Stimulated activated CD4-positive, alpha-beta T cell treated with anti-CD3 and anti-CD28 coated beads, Interleukin-1b, Interleukin-23, amount 100 ng/mL, for 24 hours (primary cell): ENCODE results near the gene TUBB.
"Not testable (repeated sequence)": the region's sequence is repeated elsewhere in the genome, so short reads cannot be mapped to it uniquely, and the experiment has no call there.

Experiments used
- DNase-seq, 4 experiments: peaks; one replicate each; pipeline ENCODE4 v3.0.0-alpha.2; 2020; ENCODE audit warnings: low read depth in 4 of 4, low spot score in 1 of 4

TUBB gene

DNA sequence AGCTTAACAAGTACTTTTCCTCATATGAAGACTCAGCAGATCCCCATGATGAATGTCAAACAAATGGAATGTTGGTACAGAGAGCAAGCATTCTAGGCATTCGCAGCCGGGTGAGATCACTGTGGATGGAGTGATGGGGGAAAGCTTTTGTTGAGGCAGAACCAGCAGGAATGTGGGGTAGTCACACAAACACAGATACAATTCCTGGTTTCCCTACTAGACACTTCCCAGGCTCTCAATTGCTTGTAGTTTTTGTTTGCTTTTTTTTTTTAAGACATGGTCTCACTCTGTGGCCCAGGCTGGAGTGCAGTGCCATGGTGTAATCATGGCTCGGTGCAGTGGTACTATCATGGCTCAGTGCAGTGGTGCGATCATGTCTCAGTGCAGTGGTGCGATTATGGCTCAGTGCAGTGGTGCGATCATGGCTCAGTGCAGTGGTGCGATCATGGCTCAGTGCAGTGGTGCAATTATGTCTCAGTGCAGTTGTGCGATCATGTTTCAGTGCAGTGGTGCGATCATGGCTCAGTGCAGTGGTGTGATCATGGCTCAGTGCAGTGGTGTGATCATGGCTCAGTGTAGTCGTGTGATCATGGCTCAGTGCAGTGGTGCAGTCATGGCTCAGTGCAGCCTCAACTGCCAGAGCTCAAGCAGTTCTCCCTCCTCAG lies 39.6 kb downstream of the TUBB start:
- no peak for DNase-seq

- DNase-seq: no peak
Measured at GRCh38 chr6:30760549-30760948, 40.4 kb downstream of the TUBB start.

GRCh38 chr6:30761791-30762429 lies 41.8 kb downstream of the TUBB start:
- no peak for DNase-seq

DNA sequence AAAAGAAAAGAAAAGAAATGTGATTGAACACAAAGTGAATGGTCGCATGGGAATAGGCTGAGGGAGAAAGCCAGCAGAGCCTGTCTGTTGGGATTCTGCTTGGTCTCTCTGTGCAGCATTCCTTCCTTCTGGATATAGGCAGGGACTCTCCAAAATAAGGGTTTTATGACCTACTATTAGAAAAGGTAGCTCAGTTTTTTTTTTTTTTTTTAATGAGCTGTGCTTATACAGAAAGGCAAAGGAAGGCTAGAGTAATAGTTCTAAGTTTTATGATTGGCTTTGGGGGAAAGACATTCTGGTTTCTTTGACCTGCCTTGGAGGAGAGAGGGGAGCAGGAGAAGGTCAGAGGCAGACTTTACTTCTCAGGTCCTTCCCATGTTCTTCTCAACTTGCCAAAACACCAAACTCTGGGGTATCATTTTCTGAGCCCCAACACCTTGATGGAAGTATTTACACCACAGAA lies 43.0 kb downstream of the TUBB start:
- no peak for DNase-seq

GRCh38 chr6:30763618-30764489 lies 43.7 kb downstream of the TUBB start:
- no peak for DNase-seq

DNA sequence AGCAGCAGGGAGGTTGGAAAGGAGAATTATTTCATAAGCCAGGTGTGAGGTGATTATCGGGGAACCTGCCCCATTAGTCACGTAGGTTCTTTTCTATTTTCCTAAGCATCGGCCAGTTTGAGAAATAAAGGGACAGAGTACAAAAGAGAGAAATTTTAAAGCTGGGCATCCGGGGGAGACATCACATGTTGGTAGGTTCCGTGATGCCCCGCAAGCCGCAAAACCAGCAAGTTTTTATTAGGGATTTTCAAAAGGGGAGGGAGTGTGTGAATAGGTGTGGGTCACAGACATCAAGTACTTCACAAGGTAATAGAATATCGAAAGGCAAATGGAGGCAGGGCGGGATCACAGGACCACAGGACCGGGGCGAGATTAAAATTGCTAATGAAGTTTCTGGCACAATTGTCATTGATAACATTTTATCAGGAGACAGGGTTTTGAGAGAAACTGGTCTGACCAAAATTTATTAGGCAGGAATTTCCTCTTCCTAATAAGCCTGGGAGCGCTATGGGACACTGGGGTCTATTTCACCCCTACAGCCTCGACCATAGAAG lies 44.4 kb downstream of the TUBB start:
- DNase-seq: not testable (repeated sequence)

DNA sequence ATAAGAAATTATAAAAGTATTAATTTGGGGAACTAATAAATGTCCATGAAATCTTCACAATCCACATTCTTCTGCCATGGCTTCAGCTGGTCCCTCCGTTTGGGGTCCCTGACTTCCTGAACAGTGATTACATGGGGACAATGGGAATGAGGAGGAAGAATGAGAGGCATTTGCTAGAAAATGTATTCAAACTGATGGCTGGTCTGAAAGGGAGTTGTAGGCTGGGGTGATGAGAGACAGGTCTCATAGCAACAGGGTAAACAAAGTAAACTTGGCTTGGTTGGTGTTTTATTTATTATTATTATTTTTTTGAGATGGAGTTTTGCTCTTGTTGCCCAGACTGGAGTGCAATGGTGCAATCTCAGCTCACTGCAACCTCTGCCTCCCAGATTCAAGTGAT lies 45.3 kb downstream of the TUBB start:
- DNase-seq: not testable (repeated sequence)

DNA sequence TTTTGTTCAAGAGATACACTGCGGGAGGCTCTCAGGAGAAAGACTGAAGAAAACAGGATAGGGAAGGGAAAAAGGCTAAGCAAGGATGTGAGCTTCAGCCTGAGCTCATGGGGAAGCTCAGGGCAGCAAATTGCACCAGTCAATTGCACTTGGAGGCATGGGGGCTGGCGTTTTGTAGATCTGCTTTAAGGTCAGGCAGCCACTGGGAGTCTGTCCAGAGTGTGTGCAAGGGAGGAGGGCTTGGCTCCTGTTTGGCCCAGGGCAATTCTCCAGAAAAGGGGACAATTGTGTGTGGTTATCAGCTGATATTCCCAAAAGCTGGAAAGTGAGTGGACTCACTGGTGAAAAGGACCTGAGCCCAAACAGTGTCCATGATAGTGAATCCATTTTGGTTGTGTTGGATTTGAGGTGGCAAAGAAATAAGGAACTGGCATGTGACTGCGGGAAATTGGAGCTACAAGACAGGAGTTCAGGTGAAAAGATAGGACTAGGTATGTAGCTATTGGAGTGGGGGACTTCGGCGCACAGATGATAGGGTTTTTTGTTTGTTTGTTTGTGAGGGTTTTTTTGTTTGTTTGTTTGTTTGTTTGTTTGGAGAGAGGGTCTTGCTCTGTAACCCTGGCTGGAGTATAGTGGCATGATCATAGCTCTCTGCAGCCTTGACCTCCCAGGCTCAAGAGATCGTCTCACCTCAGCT lies 46.5 kb downstream of the TUBB start:
- DNase-seq: no peak

DNA sequence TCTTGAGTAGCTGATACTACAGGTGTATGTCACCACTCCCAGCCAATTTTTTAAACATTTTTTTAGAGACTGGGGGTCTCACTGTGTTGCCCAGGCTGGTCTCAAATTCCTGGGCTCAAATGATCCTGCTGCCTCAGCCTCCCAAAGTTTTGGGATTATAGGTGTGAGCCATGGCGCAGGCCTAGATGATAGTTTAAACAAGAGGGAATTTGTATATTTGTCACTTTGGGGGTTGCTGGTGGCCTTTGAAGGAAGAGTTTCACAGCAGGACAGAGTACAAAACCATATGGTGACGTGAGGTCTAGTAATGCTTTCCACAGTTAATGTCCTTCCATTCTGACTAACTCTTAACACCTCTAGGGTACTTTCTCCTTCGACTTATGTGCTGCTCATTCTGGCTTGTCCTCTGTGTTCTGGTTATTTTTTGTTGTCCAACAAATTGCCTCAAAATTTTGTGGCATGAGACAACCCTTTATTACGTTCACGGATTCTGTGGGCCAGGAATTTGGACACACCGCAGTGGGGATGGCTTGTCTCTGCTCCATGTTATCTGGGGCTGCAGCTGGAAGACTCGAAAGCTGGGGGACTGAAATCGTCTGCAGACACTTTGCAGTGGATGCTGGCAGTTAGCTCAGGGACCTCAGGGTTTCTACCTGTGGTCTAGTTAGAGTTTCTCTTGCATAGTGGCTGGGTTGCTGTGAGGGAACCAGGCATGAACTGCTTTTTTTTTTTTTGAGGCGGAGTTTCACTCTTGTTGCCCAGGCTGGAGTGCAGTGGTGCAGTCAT lies 47.2 kb downstream of the TUBB start:
- no peak for DNase-seq

GRCh38 chr6:30767944-30768301 lies 47.8 kb downstream of the TUBB start:
- no peak for DNase-seq

DNA sequence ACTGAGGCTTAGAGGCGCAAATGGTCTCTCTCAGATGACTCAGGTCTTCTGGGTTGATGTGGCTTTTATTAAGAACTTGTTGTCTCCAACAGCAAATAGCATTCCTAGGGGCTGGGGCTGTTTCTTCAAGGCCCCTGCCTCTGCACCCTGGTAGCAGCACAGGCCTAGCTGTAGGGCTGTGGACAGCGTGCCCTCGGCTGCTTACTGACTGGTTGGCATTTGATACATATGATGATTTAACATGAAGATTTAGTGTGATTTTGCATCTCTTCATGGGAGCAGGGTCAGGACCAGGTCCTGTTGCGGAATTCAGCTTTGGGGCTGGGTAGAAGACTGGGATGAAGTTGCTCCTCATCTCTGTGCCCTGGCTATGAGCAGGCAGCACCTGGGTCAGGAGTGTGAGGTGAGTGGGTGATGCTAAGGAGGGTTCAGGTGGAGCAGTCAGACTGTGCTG lies 48.5 kb downstream of the TUBB start:
- DNase-seq: no peak

DNA sequence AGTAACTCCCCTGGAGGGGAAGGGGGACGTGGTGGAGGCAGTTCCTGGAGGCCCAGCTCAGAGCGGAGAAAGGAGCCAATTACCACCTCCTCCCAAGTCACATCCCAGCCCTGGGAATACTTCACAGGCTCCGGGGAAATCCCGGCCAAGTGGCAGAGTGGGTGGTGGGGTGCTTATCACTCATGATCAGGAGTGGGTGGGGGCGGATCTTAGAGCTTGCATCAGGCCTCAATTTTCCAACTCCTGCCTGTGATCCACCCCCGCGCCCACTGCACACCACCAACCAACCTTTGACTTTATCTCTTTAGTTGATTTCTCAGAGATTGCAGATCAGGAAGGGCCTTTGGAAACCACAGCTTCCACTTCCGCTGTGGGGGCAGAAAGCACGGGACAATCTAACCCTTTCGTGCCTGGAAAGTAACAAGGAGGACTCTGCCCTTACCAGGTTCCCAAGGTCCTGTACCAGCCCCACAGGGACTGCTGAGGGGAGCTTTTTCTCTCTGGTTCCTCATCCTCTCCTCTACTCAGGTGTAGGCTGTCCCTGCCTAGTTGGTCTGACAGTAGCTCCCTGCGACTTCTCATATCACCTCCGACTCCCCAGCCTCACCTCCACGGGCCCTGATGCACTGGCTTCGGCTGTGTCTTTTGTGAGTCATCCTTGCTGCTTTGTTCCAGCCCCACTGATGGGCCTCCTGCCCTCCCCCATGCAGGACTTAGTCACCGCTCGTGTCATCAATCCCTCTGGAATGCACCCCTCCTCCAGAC lies 49.1 kb downstream of the TUBB start:
- DNase-seq: peak; percentile 46 to 81 (median 60)

DNA sequence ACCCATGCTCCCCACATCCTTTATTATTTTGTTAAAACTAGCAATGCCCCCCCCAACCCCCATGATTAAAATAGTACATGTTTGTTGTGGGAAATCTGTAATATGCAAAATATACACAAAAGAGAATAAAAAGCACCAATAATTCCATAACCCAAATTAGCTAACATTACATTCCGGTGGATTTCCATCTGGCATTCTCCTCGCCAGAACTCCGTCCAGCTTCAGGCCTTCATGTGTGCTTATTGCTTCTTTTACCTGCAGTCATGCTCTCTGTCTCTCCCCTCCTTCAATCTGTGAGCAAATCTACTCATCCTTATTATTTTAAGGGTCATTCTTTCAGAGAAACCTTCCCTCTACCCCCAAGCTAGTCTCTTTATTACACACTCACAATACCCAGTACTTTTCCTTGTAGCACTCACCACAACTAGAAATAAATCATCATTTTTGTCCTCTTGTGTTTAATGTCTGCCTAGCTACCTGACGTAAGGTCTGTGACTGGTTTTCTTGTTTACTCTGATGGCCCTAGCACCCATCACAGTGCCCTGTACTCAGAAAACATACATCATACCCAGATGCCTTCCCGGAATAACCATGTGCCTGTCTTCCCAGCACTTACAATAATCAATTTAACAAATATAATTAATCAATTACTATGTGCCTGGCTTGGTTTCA lies 49.8 kb downstream of the TUBB start:
- no peak for DNase-seq

DNA sequence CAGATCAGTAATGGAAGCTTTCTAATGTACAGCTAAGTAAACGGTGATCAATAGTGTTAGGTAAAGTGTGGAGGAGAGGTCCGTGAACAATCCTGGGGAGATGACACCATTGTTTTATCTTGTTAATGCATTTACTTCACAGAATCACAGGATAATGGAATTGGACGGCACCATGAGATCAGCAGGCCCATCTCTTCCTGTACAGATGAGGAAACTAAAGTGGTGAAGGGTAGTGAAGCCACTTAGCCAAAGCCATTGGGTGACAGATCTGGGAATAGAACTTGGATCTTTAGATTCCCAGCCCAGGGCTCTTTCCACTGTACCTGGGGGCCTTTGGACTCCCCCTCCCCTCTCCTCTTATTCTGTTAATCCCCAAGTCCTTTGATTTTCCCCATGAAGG lies 50.4 kb downstream of the TUBB start:
- DNase-seq: no peak

GRCh38 chr6:30774701-30775100 lies 54.5 kb downstream of the TUBB start:
- no peak for DNase-seq
